ENCODE results near the gene ZNF141.

DNA sequence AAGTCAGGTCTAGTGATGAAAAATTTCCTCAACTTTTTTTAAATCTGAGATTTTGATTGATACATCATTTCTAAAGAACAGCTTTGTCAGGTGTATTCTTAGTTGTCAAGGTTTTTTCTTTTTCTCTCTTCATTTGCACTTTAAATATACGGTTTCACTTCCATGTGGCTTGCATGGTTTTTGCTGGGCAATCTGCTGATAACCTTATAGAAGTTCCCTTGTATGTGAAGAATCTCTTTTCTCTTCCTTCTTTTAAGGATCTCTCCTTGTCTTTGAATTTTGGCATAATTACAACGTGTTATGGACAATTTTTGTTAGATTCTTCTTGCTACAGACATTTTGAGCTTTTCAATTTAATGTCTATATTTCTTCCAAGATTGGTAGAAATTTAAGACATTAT is 85.0 kb downstream of the ZNF141 start:
- TF ChIP-seq, protein P1, sequence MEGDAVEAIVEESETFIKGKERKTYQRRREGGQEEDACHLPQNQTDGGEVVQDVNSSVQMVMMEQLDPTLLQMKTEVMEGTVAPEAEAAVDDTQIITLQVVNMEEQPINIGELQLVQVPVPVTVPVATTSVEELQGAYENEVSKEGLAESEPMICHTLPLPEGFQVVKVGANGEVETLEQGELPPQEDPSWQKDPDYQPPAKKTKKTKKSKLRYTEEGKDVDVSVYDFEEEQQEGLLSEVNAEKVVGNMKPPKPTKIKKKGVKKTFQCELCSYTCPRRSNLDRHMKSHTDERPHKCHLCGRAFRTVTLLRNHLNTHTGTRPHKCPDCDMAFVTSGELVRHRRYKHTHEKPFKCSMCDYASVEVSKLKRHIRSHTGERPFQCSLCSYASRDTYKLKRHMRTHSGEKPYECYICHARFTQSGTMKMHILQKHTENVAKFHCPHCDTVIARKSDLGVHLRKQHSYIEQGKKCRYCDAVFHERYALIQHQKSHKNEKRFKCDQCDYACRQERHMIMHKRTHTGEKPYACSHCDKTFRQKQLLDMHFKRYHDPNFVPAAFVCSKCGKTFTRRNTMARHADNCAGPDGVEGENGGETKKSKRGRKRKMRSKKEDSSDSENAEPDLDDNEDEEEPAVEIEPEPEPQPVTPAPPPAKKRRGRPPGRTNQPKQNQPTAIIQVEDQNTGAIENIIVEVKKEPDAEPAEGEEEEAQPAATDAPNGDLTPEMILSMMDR (IDR thresholded peaks at IDR 0.05) = no peak
- TF ChIP-seq POLR2A (IDR thresholded peaks at IDR 0.05) = no peak

Data from body of pancreas (tissue), 4 donors.